HG03025 (cell line): Measurements from ENCODE around the gene FGD6.
"Not testable (repeated sequence)": the region's sequence is repeated elsewhere in the genome, so short reads cannot be mapped to it uniquely, and the experiment has no call there.

Experiments
- ATAC-seq: cut with Tn5 transposase; IDR thresholded peaks from one replicate; pipeline ENCODE4 v1.9.1; 2021; ENCODE audit warnings: mild to moderate bottlenecking, moderate library complexity; ENCODE audit not compliant: unreplicated experiment, low FRiP score

The FGD6 gene

DNA sequence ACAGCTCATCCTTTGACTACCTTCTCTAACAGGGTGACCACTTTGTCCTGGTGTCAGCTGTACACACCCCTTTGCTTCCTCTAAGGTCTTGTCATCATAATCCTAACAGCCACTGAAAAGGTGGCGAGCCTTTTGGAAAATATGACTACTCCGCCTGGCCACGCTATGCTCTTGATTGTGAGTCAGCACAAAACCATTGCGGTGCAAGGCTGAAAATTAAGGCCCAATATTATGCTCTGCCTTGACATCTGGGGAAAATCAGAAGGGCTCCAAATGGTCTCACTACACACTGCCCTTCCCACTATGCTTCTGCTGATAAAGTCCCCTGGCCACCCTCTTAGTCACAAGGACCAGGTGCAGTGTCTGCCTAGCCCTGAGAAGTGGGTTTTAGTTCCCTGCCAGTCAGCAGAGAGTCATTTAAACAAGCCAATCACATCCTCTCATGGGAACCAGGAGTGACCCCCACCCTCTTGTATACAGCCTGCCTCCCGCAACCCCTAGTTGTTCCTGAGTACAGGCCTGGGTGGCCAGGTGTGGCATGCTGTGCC lies 34.3 kb downstream of the FGD6 start:
- no peak for ATAC-seq

DNA sequence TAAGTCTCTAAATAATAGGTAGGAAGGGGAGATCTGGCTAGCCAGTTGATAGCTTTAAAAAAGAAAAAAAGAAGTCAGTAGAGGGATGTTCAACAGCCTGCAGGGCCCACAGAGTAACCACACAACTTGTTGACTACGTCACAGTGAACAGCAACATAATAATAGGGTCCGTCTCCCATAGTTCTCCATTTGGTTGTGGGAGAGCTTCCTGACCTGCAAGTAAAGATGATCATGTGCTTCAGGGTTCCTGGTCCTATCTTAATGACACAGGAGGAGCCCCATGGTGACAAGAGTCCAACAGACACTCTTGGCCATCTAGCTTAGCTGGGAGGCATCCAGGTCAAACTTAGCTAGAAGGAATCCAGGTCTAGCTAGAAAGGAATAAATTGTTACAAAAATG lies 36.2 kb downstream of the FGD6 start:
- ATAC-seq: no peak

DNA sequence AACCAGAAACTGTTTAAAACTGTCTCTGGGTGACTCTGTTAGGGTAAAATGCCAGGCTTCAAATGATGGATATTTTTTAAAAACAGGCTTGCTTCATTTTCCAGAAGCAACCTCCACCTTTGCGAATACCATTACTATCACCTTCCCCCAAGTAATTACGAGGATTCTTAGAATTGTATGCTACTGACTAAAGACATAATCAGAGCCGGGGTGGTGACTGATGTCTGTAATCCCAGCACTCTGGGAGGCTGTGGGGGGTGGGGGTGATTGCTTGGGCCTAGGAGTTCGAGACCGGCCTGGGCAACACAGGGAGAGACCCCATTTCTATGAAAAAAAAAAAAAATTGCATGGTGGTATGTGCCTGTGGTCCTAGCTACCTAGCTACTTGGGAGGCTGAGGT lies 38.3 kb downstream of the FGD6 start:
- no peak for ATAC-seq

GRCh38 chr12:95178136-95178535 lies 39.1 kb downstream of the FGD6 start:
- no peak for ATAC-seq

- no peak for ATAC-seq
These were observed 40.0 kb downstream of the FGD6 start for GRCh38 chr12:95177201-95177768.

GRCh38 chr12:95173392-95174251 lies 43.6 kb downstream of the FGD6 start:
- no peak for ATAC-seq

GRCh38 chr12:95169368-95169767 lies 47.9 kb downstream of the FGD6 start:
- no peak for ATAC-seq

- ATAC-seq: no peak
These were observed 48.5 kb downstream of the FGD6 start for GRCh38 chr12:95168746-95169145.

DNA sequence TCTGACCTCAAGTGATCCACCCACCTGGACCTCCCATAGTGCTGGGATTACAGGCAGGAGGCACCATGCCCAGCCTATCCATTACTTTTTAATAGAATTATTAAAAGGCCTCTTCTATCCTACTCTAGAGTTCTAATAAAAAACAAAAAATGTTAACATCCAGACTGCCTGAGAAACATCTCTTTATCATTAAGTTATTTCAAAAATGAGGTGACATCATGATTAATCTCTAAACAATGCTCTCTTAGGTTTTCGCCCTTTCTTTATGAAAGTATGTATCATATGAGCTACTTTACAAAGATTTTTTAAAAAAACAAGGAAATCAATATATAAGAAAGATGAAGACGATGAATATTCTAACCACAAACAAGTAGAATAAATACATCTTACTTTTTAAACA lies 52.6 kb downstream of the FGD6 start:
- ATAC-seq: no peak

DNA sequence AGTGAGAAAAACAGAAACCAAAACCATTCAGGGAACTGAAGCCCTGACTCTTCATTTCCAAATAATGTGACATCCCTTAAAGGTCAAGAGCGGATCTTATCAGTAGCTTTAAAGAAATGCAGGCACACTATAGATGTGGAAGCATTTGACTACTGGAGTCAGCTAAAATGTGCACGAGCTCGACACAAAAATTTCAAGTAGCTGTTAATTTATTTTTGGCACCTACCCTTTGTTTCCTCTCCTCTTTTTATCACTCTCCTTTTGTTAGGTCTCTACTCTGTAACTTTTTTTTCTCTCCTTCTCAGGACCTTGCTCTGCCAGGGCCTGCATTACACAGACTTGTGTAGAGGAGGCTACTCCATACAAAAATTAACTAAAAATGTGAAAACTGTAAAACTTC lies 58.3 kb downstream of the FGD6 start:
- no peak for ATAC-seq

DNA sequence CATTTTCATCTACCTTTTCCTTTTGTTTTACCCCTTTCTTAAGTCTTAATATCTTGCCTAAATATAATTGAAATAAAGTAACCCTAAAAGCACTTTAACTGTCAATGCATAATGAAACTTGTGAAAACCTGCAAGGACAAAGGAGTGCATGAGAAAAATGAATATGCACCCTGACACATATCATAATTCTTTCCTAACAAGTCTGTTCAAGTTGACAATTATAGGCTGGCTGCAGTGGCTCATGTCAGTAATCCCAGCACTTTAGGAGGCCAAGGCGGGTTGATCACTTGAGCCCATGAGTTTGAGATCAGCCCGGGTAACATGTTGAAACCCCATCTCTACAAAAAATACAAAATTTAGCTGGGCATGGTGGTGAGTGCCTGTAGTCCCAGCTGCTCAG lies 65.4 kb downstream of the FGD6 start:
- ATAC-seq: no peak

DNA sequence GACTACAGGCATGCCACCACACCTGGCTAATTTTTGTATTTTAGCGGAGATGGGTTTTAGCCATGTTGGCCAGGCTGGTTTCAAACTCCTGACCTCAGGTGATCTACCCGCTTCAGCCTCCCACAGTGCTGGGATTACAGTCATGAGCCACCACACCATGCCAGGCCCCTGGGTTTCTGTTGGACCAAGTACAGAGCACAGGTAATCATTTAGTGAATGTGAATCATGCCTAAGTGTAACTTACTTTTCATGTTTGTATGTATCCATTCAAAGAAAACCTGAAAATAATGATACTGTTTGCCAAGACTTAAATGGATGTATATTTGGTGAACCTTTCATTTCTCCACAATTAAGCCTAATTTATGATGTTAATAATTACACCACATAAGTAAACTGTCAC lies 65.9 kb downstream of the FGD6 start:
- ATAC-seq: no peak

GRCh38 chr12:95150501-95150900 lies 66.8 kb downstream of the FGD6 start:
- no peak for ATAC-seq

DNA sequence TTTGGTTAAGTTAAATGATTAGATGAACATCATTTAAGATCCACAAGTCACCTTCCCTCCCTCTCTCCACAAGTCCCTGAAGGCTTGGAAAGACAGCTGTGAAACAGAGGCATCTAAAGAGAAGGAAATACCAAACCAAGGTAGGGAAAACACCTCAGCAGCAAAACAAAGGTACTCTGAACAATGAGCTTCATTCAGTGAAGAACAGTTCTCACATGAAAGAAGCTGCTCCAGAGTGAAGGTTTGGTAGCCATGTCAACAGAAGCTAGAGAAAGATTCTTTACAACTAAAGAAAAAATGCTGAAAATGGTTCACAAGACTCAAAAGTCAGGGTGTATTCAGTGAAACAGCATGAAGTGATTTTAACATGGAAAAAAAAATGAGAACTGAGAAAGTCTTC lies 69.4 kb downstream of the FGD6 start:
- no peak for ATAC-seq

DNA sequence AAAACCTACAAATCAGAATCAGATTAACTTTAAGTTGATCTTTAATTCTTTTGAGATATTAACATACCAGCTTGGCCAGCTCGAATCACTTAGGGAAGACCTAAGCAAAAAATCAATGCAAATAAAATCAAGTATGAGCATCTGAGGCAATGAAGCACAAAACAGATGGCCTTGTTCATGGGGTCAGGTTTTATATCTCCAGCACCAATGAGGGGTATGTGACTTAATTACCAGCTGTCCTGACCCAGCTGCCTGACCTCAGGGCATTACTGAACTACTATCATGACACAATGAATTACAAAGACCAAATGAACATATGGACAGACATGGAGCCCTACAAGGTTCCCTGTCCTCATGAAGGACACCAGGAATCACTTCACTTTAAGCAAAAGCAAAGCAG lies 70.5 kb downstream of the FGD6 start:
- ATAC-seq: no peak

GRCh38 chr12:95143621-95144205 lies 73.6 kb downstream of the FGD6 start:
- no peak for ATAC-seq

- ATAC-seq: no peak
These were observed 74.7 kb downstream of the FGD6 start for GRCh38 chr12:95142431-95143151.

- ATAC-seq: no peak
These were observed 76.0 kb downstream of the FGD6 start for GRCh38 chr12:95141310-95141709.

- ATAC-seq: not testable (repeated sequence)
These were observed 79.2 kb downstream of the FGD6 start for GRCh38 chr12:95138031-95138430.

- ATAC-seq: no peak
These were observed 80.7 kb downstream of the FGD6 start for GRCh38 chr12:95136598-95136997.

GRCh38 chr12:95134085-95134484 lies 83.2 kb downstream of the FGD6 start:
- ATAC-seq: no peak
